ENCODE data around the gene LYL1. TPM values are rescaled to one million over a fixed set of nuclear protein-coding genes. Genes with fewer than 3 reads are reported as not detected.
A peak's percentile ranks its signal among the peaks of the same experiment; 100 is the strongest.

The LYL1 gene
- total RNA-seq, 1 experiment from 2014 or later, result 0.24 TPM

DNA sequence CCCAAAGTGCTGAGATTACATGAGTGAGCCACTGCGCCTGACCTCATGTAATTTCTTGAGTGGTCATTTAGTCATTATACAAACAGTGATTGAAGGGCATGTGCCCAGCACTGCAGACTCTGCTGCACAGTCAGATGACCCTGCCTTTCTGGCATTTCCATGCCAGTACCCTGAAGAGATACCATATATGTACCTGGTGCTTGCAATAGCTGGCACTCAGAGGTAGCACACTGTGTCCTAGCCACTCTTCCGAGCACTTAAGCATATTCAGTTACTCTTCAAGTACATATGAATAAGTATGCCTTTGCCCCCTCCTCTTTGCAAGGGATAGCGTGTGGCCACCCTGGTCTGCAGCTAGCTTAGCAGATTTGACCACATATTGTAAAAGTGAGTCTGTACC is 32.0 kb upstream of the LYL1 start:
- CTCF ChIA-PET, result no interaction called here
- Histone ChIP-seq H3K79me2 (ENCODE audit: low read depth) (peaks cover 52% of the 10 kb centered on the region), H3K4me3 (no peak overlapping the region), H3F3A (ENCODE audit: insufficient read depth, low read depth) (peaks cover 46% of the 10 kb centered on the region; the same call in 1 of the 2 replicates), H4K20me1 (ENCODE audit: insufficient read depth) (peaks cover 68% of the 10 kb centered on the region), H3K4me1 (replicated peaks; ENCODE audit: insufficient read depth) (peaks cover 10% of the 10 kb centered on the region), H2AFZ (no peak overlapping the region), H3K36me3 (ENCODE audit: low read depth) (peaks cover 16% of the 10 kb centered on the region), H3K27me3 (ENCODE audit: insufficient read depth, low read depth) (no peaks in the 10 kb centered on the region), H3K9me3 (ENCODE audit: insufficient read depth, low read depth) (no peaks in the 10 kb centered on the region), H3K9me2 (ENCODE audit: insufficient read depth) (no peaks in the 10 kb centered on the region), H3K27ac (no peak overlapping the region), H3K4me2 (no peak overlapping the region)
- intact Hi-C loops (cut with micrococcal nuclease; ENCODE audit: unreplicated experiment), result no loop called here
- POLR2A ChIA-PET (ENCODE audit: unreplicated experiment), result no interaction called here
- no peak for DNase-seq
- no peak for TF ChIP-seq EZH2 (IDR thresholded peaks at IDR 0.05; ENCODE audit: low read depth)
- TF ChIP-seq CTCF (conservative IDR thresholded peaks at IDR 0.05), result no peak
- BruUV-seq (replicated peaks), result no TSS peak

- POLR2A ChIA-PET (ENCODE audit: unreplicated experiment), result no interaction called here
- peaks cover 65% of the 10 kb centered on the region for H3K79me2 ChIP-seq (ENCODE audit: low read depth)
- intact Hi-C loops (cut with micrococcal nuclease; ENCODE audit: unreplicated experiment), result no loop called here
Observed at GRCh38 chr19:13133241-13133870, 30.7 kb upstream of the LYL1 start.

DNA sequence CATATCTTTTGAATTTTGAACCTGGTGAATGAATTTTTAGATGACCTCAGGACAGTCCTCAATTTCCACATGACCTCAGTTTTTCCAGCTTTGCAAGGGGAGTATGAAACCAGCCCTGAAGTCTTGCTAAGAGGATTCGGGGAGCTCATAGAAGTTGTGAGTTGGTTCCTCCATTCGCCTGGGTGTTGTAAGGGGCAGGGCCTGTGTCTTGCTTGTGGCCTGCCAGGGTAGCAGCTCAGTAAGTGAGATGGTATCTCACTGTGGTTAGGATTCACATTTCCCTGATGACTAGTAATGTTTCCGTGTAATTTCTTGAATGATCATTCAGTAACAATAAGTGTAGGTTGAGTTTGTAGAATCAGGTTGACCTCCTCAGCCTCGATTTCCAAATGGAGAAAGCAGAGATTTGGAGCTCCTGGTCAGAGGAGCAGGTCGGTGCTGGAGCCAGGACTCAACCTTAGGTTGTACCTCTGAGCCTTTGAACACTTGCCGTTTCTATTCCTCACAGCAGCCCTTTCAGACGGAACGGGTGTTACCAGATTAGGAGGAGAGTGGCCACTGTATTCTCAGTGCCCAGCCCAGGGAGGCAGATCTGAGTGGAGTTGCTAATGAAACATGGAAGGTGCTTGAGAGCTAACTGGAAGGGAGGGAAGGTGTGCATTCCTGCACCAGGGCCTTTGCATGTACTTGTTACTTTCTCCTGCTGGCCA is 30.0 kb upstream of the LYL1 start:
- ChIA-PET POLR2A (ENCODE audit: unreplicated experiment) (interaction anchor here (0.5 to 0.7 kb wide), 4 partner anchors 13 to 669 kb away, joined by 3 to 10 read pairs (median 4); no protein-coding TSS in a partner anchor), CTCF (interaction anchor here (0.6 to 0.7 kb wide), 2 partner anchors 155 to 726 kb away, joined by 13 to 19 read pairs; no protein-coding TSS in a partner anchor)
- H3K9me3 ChIP-seq (ENCODE audit: insufficient read depth, low read depth), result no peaks in the 10 kb centered on the region
- intact Hi-C loops (cut with micrococcal nuclease; ENCODE audit: unreplicated experiment), result no loop called here
- no peaks in the 10 kb centered on the region for H3K27me3 ChIP-seq (ENCODE audit: insufficient read depth, low read depth)
- peaks cover 88% of the 10 kb centered on the region for H4K20me1 ChIP-seq (ENCODE audit: insufficient read depth)
- no peaks in the 10 kb centered on the region for H3K9me2 ChIP-seq (ENCODE audit: insufficient read depth)
- TF ChIP-seq EZH2 (IDR thresholded peaks at IDR 0.05; ENCODE audit: low read depth) (no peak), CTCF (conservative IDR thresholded peaks at IDR 0.05) (no peak)
- peak overlapping the region; percentile 15; the same call in 1 of the 2 replicates for H3K27ac ChIP-seq
- no TSS peak for BruUV-seq (replicated peaks)
- H3K79me2 ChIP-seq (ENCODE audit: low read depth), result peaks cover 72% of the 10 kb centered on the region
- no peak overlapping the region for H2AFZ ChIP-seq
- peaks cover 11% of the 10 kb centered on the region for H3K36me3 ChIP-seq (ENCODE audit: low read depth)
- no peak overlapping the region for H3K4me2 ChIP-seq
- H3K4me3 ChIP-seq, result no peak overlapping the region
- H3K4me1 ChIP-seq (replicated peaks; ENCODE audit: insufficient read depth), result peaks cover 10% of the 10 kb centered on the region
- peaks cover 47% of the 10 kb centered on the region; the same call in 1 of the 2 replicates for H3F3A ChIP-seq (ENCODE audit: insufficient read depth, low read depth)
- DNase-seq, result peak; percentile 54 to 69

More at GRCh38 chr19:13133241-13133870, 30.7 kb upstream of the LYL1 start:
- Histone ChIP-seq H3K36me3 (ENCODE audit: low read depth) (peaks cover 16% of the 10 kb centered on the region), H4K20me1 (ENCODE audit: insufficient read depth) (peaks cover 80% of the 10 kb centered on the region), H3K4me3 (no peak overlapping the region), H2AFZ (no peak overlapping the region), H3K27me3 (ENCODE audit: insufficient read depth, low read depth) (no peaks in the 10 kb centered on the region), H3F3A (ENCODE audit: insufficient read depth, low read depth) (peaks cover 47% of the 10 kb centered on the region; the same call in 1 of the 2 replicates), H3K4me1 (replicated peaks; ENCODE audit: insufficient read depth) (peaks cover 10% of the 10 kb centered on the region), H3K4me2 (no peak overlapping the region), H3K27ac (no peak overlapping the region), H3K9me2 (ENCODE audit: insufficient read depth) (no peaks in the 10 kb centered on the region), H3K9me3 (ENCODE audit: insufficient read depth, low read depth) (no peaks in the 10 kb centered on the region)
- TF ChIP-seq CTCF (conservative IDR thresholded peaks at IDR 0.05) (no peak), EZH2 (IDR thresholded peaks at IDR 0.05; ENCODE audit: low read depth) (no peak)
- BruUV-seq (replicated peaks), result no TSS peak
- CTCF ChIA-PET, result no interaction called here
- no peak for DNase-seq
